ENCODE results near the gene HS3ST3A1. TPM values are rescaled to one million over a fixed set of nuclear protein-coding genes. Genes with fewer than 3 reads are reported as not detected.
"Not testable (repeated sequence)": the region's sequence is repeated elsewhere in the genome, so short reads cannot be mapped to it uniquely, and the experiment has no call there.

Gene HS3ST3A1
- total RNA-seq, 4 donors from 2014 or later = 1.5 to 20.6 TPM; not detected in 2

DNA sequence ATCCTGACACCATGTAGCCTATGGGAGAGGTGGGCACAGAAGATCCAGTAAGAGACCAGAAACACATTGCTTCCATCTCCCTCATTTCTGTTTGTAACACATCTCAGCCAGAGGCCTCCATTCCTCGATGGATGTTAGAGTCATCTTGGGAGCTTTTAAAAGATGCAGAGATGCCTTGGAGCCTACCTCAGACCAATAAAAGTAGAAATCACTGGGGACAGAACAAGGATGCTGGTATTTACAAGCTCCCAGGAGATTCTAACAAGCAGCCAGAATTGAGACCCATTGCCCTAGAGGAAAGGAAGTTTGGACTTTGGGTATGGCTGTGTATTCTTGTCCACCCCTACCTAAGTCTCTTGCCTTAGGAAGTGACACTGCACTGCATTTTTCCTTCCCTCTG lies 40.8 kb downstream of the HS3ST3A1 start:
- no peak for TF ChIP-seq POLR2A (IDR thresholded peaks at IDR 0.05)
- TF ChIP-seq, protein P1, sequence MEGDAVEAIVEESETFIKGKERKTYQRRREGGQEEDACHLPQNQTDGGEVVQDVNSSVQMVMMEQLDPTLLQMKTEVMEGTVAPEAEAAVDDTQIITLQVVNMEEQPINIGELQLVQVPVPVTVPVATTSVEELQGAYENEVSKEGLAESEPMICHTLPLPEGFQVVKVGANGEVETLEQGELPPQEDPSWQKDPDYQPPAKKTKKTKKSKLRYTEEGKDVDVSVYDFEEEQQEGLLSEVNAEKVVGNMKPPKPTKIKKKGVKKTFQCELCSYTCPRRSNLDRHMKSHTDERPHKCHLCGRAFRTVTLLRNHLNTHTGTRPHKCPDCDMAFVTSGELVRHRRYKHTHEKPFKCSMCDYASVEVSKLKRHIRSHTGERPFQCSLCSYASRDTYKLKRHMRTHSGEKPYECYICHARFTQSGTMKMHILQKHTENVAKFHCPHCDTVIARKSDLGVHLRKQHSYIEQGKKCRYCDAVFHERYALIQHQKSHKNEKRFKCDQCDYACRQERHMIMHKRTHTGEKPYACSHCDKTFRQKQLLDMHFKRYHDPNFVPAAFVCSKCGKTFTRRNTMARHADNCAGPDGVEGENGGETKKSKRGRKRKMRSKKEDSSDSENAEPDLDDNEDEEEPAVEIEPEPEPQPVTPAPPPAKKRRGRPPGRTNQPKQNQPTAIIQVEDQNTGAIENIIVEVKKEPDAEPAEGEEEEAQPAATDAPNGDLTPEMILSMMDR (IDR thresholded peaks at IDR 0.05) = no peak
- Histone ChIP-seq H3K9me3 (no peaks in the 10 kb centered on the region), H3K36me3 (no peaks in the 10 kb centered on the region), H3K4me1 (no peaks in the 10 kb centered on the region), H3K4me3 (no peak overlapping the region), H3K27me3 (no peaks in the 10 kb centered on the region), H3K27ac (no peak overlapping the region)
- no peak for DNase-seq

DNA sequence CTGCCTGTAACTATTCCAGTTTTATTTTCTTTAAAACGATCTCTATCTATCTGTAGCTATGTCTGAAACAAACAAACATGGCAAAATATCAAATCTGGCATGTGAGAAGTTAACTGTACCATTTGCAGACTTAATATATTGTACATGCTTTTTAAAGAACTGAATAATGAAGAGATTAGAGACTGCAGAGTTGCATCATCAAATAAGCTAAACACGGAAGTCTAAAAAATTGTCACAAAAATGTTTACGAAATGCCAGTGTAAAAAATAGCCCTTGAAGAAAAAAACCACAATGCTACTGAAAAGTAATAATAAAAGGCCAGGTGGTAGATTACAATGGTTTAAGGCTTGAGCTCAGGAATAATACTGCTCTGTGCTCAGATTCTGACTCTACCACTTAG lies 43.1 kb downstream of the HS3ST3A1 start:
- Histone ChIP-seq H3K27ac (no peak overlapping the region), H3K36me3 (no peaks in the 10 kb centered on the region), H3K9me3 (no peaks in the 10 kb centered on the region), H3K4me3 (no peak overlapping the region), H3K4me1 (no peaks in the 10 kb centered on the region), H3K27me3 (no peaks in the 10 kb centered on the region)
- TF ChIP-seq, protein P1 (IDR thresholded peaks at IDR 0.05) = no peak
- TF ChIP-seq POLR2A (IDR thresholded peaks at IDR 0.05) = no peak
- no peak for DNase-seq

DNA sequence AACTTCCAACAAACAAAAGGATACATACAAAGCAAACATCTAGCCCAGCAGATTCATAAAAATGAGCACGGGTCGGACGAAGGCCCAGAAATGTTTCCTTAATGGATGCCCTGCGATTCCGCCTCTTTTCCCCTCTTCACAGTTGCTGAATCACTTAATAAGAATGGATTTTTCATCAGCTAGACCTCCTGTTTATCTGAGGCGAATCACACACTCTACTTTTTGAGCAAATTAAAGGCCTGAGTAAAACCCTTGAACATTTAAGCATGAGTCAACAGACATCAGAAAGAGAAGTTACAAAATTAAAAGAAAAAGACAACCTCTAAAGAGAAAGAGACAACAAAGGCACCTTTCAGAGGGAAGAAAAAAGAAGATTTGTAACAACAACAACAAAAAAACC lies 44.7 kb downstream of the HS3ST3A1 start:
- no peaks in the 10 kb centered on the region for H3K27me3 ChIP-seq
- H3K4me3 ChIP-seq = no peak overlapping the region
- no peaks in the 10 kb centered on the region for H3K9me3 ChIP-seq
- H3K27ac ChIP-seq = no peak overlapping the region
- H3K4me1 ChIP-seq = no peaks in the 10 kb centered on the region
- DNase-seq = no peak
- TF ChIP-seq, protein P1 (IDR thresholded peaks at IDR 0.05) = no peak
- TF ChIP-seq POLR2A (IDR thresholded peaks at IDR 0.05) = no peak
- no peaks in the 10 kb centered on the region for H3K36me3 ChIP-seq

DNA sequence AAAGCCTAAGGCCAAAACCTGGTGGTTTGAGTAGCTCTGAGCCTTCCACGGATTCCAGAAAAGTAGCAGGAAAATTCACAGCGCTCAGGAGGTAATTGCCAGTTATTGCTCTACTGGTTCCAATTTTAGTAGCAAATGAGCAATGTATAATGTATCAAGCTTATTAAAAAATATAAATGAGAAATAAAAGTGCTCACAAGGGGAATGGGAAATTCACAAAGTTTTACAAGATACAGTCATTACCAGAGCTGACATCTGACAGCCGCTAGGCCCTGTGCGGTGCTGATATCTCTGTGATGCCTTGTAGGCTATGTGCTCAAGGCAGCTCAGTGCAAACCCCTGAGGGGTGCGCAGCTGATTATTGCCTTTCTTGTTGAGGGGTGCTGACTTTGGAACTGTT lies 47.5 kb downstream of the HS3ST3A1 start:
- H3K36me3 ChIP-seq = no peaks in the 10 kb centered on the region
- no peak for TF ChIP-seq POLR2A (IDR thresholded peaks at IDR 0.05)
- TF ChIP-seq, protein P1 (IDR thresholded peaks at IDR 0.05) = no peak
- no peaks in the 10 kb centered on the region for H3K27me3 ChIP-seq
- no peaks in the 10 kb centered on the region for H3K4me1 ChIP-seq
- H3K4me3 ChIP-seq = no peak overlapping the region
- no peak overlapping the region for H3K27ac ChIP-seq
- no peaks in the 10 kb centered on the region for H3K9me3 ChIP-seq
- no peak for DNase-seq

DNA sequence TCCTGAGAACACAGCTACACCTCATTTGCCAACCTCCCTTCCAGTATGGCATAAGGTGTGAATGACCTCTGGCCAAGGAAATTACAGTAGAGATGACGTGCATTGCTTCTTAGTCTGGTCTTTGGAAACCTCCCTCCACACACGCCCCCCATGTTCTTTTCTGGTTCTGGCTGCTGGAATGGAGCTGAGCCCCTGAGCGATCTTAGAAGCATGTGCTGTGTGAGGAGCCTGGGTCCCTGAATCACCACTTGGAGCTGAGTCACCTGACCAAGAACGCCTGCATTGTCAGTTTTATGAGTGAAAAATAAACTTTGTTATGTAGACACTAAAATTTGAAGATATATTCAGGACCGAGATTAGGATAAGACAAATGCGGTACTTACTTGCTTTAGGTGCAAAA lies 51.4 kb downstream of the HS3ST3A1 start:
- Histone ChIP-seq H3K4me1 (no peaks in the 10 kb centered on the region), H3K36me3 (no peaks in the 10 kb centered on the region), H3K4me3 (no peak overlapping the region), H3K9me3 (no peaks in the 10 kb centered on the region), H3K27ac (no peak overlapping the region), H3K27me3 (no peaks in the 10 kb centered on the region)
- DNase-seq = no peak
- TF ChIP-seq POLR2A (IDR thresholded peaks at IDR 0.05) = no peak
- TF ChIP-seq, protein P1 (IDR thresholded peaks at IDR 0.05) = no peak

DNA sequence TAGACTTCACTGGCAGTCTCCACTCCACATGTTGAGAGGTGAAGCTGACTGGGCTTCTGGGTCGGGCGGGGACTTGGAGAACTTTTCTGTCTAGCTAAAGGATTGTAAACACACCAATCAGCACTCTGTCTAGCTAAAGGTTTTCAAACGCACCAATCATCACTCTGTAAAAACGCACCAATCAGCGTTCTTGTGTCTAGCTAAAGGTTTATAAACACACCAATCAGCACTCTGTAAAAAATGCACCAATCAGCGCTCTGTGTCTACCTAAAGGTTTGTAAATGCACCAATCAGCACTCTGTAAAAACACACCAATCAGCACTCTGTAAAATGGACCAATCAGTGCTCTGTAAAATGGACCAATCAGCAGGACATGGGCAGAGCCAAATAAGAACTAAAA lies 53.2 kb downstream of the HS3ST3A1 start:
- not testable (repeated sequence) for H3K9me3 ChIP-seq, DNase-seq, H3K27me3 ChIP-seq

More for the DNA sequence above, 53.2 kb downstream of the HS3ST3A1 start:
- not testable (repeated sequence) for H3K36me3 ChIP-seq, H3K4me1 ChIP-seq, H3K27ac ChIP-seq, H3K4me3 ChIP-seq
